Osteoblast (primary cell): ENCODE measurements around the gene QTRT2. TPM values are rescaled to one million over a fixed set of nuclear protein-coding genes. Genes with fewer than 3 reads are reported as not detected.

Experiments used
- DNase-seq: peaks from one replicate; pipeline ENCODE4 v3.0.0; 2011; ENCODE audit warnings: low spot score, mixed read lengths; ENCODE audit not compliant: insufficient read length; ENCODE audit errors: missing footprints
- H2AFZ ChIP-seq: 2 replicates; pipeline ENCODE4 v1.6.0; 2011; ENCODE audit warnings: mild to moderate bottlenecking, low read length
- H3K27ac ChIP-seq: 2 replicates; pipeline ENCODE4 v1.5.1; 2011; ENCODE audit warnings: mild to moderate bottlenecking, low read depth, low read length, moderate library complexity
- H3K27me3 ChIP-seq: 2 replicates; pipeline ENCODE4 v1.6.0; 2012; ENCODE audit warnings: mild to moderate bottlenecking, control low read depth, inconsistent platforms, low read length, moderate library complexity; ENCODE audit not compliant: insufficient read depth
- H3K36me3 ChIP-seq: 2 replicates; pipeline ENCODE4 v1.5.1; 2011; ENCODE audit warnings: mild to moderate bottlenecking, low read length, control low read depth, moderate library complexity; ENCODE audit not compliant: insufficient read depth
- H3K4me1 ChIP-seq: 2 replicates; pipeline ENCODE4 v1.5.1; 2011; ENCODE audit warnings: mild to moderate bottlenecking, low read length, control low read depth, moderate library complexity; ENCODE audit not compliant: insufficient read depth
- H3K4me2 ChIP-seq: 2 replicates; pipeline ENCODE4 v1.6.0; 2011; ENCODE audit warnings: mild to moderate bottlenecking, low read length; ENCODE audit not compliant: insufficient read depth
- H3K4me3 ChIP-seq: fragments of 200-600 bp; sonication (generic); 3 replicates; pipeline ENCODE4 v1.5.1; 2012; ENCODE audit warnings: mild to moderate bottlenecking, low read length, inconsistent platforms; ENCODE audit not compliant: insufficient read depth
- H3K79me2 ChIP-seq: 2 replicates; pipeline ENCODE4 v1.6.0; 2012; ENCODE audit warnings: mild to moderate bottlenecking, low read length, control low read depth, inconsistent platforms; ENCODE audit not compliant: insufficient read depth
- H3K9me3 ChIP-seq: 2 replicates; pipeline ENCODE4 v1.5.1; 2011; ENCODE audit warnings: low read depth, low read length, control low read depth
- H4K20me1 ChIP-seq: 2 replicates; pipeline ENCODE4 v1.6.0; 2012; ENCODE audit warnings: mild to moderate bottlenecking, low read length, control low read depth; ENCODE audit not compliant: insufficient read depth
- total RNA-seq: library from RNA; depleted of rRNA; stranded (reverse); fragments of >200 nt; gene quantifications from 2 replicates; pipeline ENCODE4 v1.2.3, GENCODE V29; 2012
- TF ChIP-seq, protein P1 (sequence below): IDR thresholded peaks from 2 replicates; pipeline ENCODE4 v1.5.1; 2011; ENCODE audit warnings: mild to moderate bottlenecking, low read depth, low read length, moderate library complexity; ENCODE audit errors: extremely low read depth

Gene QTRT2
- total RNA-seq, 1 donor, result 14.5 TPM

DNA sequence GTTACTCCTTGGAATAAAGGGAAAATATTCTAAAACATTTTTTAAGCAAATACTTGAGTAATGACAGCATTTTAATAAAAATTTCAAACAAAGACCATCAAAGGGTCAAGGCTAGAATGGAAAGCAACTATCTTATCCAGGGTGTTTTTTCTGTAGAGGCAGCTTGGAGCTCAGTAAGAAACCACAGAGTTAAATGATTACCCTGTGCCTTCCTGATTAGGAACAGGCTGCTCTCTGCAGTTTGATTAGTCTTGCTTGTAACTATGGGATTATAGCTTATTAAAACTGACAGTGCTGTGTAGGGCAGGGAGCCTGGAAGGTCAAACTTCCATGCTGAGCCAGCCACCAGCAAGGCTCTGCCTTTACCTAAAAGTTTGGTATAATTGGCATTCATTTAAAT, 33.1 kb downstream of the QTRT2 start:
- H3K9me3 ChIP-seq, result no peaks in the 10 kb centered on the region
- H3K27me3 ChIP-seq, result no peaks in the 10 kb centered on the region
- H3K79me2 ChIP-seq, result no peaks in the 10 kb centered on the region
- peaks cover 12% of the 10 kb centered on the region for H3K36me3 ChIP-seq
- H2AFZ ChIP-seq, result no peak overlapping the region
- no peak overlapping the region for H3K4me3 ChIP-seq
- TF ChIP-seq, protein P1, sequence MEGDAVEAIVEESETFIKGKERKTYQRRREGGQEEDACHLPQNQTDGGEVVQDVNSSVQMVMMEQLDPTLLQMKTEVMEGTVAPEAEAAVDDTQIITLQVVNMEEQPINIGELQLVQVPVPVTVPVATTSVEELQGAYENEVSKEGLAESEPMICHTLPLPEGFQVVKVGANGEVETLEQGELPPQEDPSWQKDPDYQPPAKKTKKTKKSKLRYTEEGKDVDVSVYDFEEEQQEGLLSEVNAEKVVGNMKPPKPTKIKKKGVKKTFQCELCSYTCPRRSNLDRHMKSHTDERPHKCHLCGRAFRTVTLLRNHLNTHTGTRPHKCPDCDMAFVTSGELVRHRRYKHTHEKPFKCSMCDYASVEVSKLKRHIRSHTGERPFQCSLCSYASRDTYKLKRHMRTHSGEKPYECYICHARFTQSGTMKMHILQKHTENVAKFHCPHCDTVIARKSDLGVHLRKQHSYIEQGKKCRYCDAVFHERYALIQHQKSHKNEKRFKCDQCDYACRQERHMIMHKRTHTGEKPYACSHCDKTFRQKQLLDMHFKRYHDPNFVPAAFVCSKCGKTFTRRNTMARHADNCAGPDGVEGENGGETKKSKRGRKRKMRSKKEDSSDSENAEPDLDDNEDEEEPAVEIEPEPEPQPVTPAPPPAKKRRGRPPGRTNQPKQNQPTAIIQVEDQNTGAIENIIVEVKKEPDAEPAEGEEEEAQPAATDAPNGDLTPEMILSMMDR, result no peak
- no peak overlapping the region for H3K4me2 ChIP-seq
- H3K27ac ChIP-seq, result no peak overlapping the region
- DNase-seq, result no peak
- peaks cover 6% of the 10 kb centered on the region for H3K4me1 ChIP-seq
- H4K20me1 ChIP-seq, result no peaks in the 10 kb centered on the region

GRCh38 chr3:114092151-114093015, 35.8 kb downstream of the QTRT2 start:
- Histone ChIP-seq H3K4me3 (no peak overlapping the region), H2AFZ (peak overlapping the region; percentile 56), H3K27ac (no peak overlapping the region), H3K4me1 (peaks cover 6% of the 10 kb centered on the region), H3K79me2 (no peaks in the 10 kb centered on the region), H3K36me3 (no peaks in the 10 kb centered on the region), H3K27me3 (no peaks in the 10 kb centered on the region), H4K20me1 (no peaks in the 10 kb centered on the region), H3K4me2 (peak overlapping the region; percentile 33), H3K9me3 (no peaks in the 10 kb centered on the region)
- DNase-seq, result peak; percentile 54
- TF ChIP-seq, protein P1, result no peak

GRCh38 chr3:114093016-114093380, 36.5 kb downstream of the QTRT2 start:
- H3K4me1 ChIP-seq, result peaks cover 6% of the 10 kb centered on the region
- H3K27me3 ChIP-seq, result no peaks in the 10 kb centered on the region
- H3K9me3 ChIP-seq, result no peaks in the 10 kb centered on the region
- peak overlapping the region; percentile 33 for H3K4me2 ChIP-seq
- H2AFZ ChIP-seq, result peak overlapping the region; percentile 56
- H3K79me2 ChIP-seq, result no peaks in the 10 kb centered on the region
- H4K20me1 ChIP-seq, result no peaks in the 10 kb centered on the region
- DNase-seq, result peak; percentile 13
- TF ChIP-seq, protein P1, result no peak
- no peaks in the 10 kb centered on the region for H3K36me3 ChIP-seq
- H3K4me3 ChIP-seq, result no peak overlapping the region
- no peak overlapping the region for H3K27ac ChIP-seq

DNA sequence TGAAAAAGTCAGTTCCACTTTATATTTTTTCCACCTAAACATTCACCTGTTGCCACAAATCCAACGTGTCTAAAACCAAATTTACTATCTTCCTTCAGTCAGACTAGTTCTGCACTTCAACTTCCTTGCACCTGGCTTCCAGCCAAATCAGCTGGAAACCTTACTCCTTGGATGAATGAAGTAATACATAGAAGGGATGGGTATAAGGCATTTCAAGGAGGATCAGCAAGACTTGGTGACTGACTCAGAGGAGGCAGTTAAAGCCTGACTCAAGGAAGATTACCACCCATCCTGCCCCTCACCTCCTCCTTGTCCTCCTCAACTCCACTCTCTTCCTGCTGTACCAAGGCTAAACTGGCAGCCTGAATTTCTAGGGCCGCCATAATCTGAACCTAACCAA, 37.1 kb downstream of the QTRT2 start:
- TF ChIP-seq, protein P1, result no peak
- peak overlapping the region; percentile 33 for H3K4me2 ChIP-seq

More for the DNA sequence above, 37.1 kb downstream of the QTRT2 start:
- H3K4me3 ChIP-seq, result no peak overlapping the region
- no peaks in the 10 kb centered on the region for H3K27me3 ChIP-seq
- no peak overlapping the region for H2AFZ ChIP-seq
- H3K9me3 ChIP-seq, result no peaks in the 10 kb centered on the region
- no peak overlapping the region for H3K27ac ChIP-seq
- no peaks in the 10 kb centered on the region for H4K20me1 ChIP-seq
- peak; percentile 94 for DNase-seq
- H3K36me3 ChIP-seq, result no peaks in the 10 kb centered on the region
- peaks cover 6% of the 10 kb centered on the region for H3K4me1 ChIP-seq
- H3K79me2 ChIP-seq, result no peaks in the 10 kb centered on the region
